PC-9 (cell line): ENCODE results near the gene SLC12A9. TPM values are rescaled to one million over a fixed set of nuclear protein-coding genes. Genes with fewer than 3 reads are reported as not detected.

Experiments
- BruUV-seq: library from RNA; stranded (reverse); fragments of 400-500 nt; replicated peaks from 2 replicates; lab custom pipeline; 2021; lab: Mats Ljungman, UMichigan
- CTCF ChIA-PET: fragments of 300-600 bp; sonication (Branson Sonifier 250); formaldehyde crosslinking; loops from one replicate; lab custom pipeline; 2022; ENCODE audit warnings: antibody characterized with exemption; lab: Charles Lee
- POLR2A ChIA-PET: fragments of 300-600 bp; sonication (Branson Sonifier 250); formaldehyde crosslinking; loops from one replicate; lab custom pipeline; 2022; ENCODE audit warnings: antibody characterized with exemption; ENCODE audit not compliant: unreplicated experiment; lab: Charles Lee
- DNase-seq, 2 experiments: peaks; one replicate each; pipeline versions ENCODE4 v3.0.0 to v3.0.0-alpha.2; 2015 to 2022; ENCODE audit warnings: mixed read lengths in 1 of 2
- H2AFZ ChIP-seq: fragments of 200-600 bp; sonication (generic); 2 replicates; pipeline ENCODE4 v1.8.1; 2017; ENCODE audit warnings: antibody characterized with exemption
- H3F3A ChIP-seq: fragments of 200-600 bp; sonication (generic); 2 replicates; pipeline ENCODE4 v1.8.1; 2017; ENCODE audit warnings: antibody characterized with exemption, mild to moderate bottlenecking, low read depth; ENCODE audit not compliant: insufficient read depth
- H3K27ac ChIP-seq: fragments of 200-600 bp; sonication (generic); 2 replicates; pipeline ENCODE4 v1.6.1; 2016; ENCODE audit warnings: mixed run types
- H3K27me3 ChIP-seq: fragments of 200-600 bp; sonication (generic); 2 replicates; pipeline ENCODE4 v1.6.1; 2016; ENCODE audit warnings: low read depth, mixed run types; ENCODE audit not compliant: insufficient read depth
- H3K36me3 ChIP-seq: fragments of 200-600 bp; sonication (generic); 2 replicates; pipeline ENCODE4 v1.6.1; 2016; ENCODE audit warnings: low read depth, mixed run types
- H3K4me1 ChIP-seq: fragments of 200-600 bp; sonication (generic); replicated peaks from 2 replicates; pipeline ENCODE4 v1.6.1; 2016; ENCODE audit warnings: mixed run types; ENCODE audit not compliant: insufficient read depth
- H3K4me2 ChIP-seq: fragments of 200-600 bp; sonication (generic); 2 replicates; pipeline ENCODE4 v1.6.1; 2017; ENCODE audit warnings: mixed run types
- H3K4me3 ChIP-seq: fragments of 200-600 bp; sonication (generic); 2 replicates; pipeline ENCODE4 v1.6.1; 2016; ENCODE audit warnings: mixed run types
- H3K79me2 ChIP-seq: fragments of 200-600 bp; sonication (generic); 2 replicates; pipeline ENCODE4 v1.6.1; 2017; ENCODE audit warnings: low read depth, mixed run types
- H3K9me2 ChIP-seq: fragments of 200-600 bp; sonication (generic); 2 replicates; pipeline ENCODE4 v1.8.1; 2017; ENCODE audit warnings: mild to moderate bottlenecking; ENCODE audit not compliant: insufficient read depth
- H3K9me3 ChIP-seq: fragments of 200-600 bp; sonication (generic); 2 replicates; pipeline ENCODE4 v1.8.1; 2016; ENCODE audit warnings: low read depth; ENCODE audit not compliant: insufficient read depth
- H4K20me1 ChIP-seq: fragments of 200-600 bp; sonication (generic); 2 replicates; pipeline ENCODE4 v1.8.1; 2017; ENCODE audit not compliant: insufficient read depth
- CTCF ChIP-seq: fragments of 200-600 bp; sonication (generic); conservative IDR thresholded peaks from 2 replicates; pipeline ENCODE4 v1.6.1; 2017; ENCODE audit warnings: mixed run types, antibody characterized with exemption, mild to moderate bottlenecking, moderate library complexity
- EZH2 ChIP-seq: fragments of 200-600 bp; sonication (generic); IDR thresholded peaks from 2 replicates; pipeline ENCODE4 v1.8.0; 2017; ENCODE audit warnings: antibody characterized with exemption, low read depth
- intact Hi-C: fragments of 100-400 bp; cut with micrococcal nuclease; formaldehyde crosslinking; loops from one replicate; pipeline ENCODE4 v1.10.0; 2022; ENCODE audit not compliant: unreplicated experiment
- total RNA-seq: library from RNA; stranded (reverse); gene quantifications from 2 replicates; pipeline ENCODE4 v1.2.3, GENCODE V29; 2021

The SLC12A9 gene
- total RNA-seq, 1 experiment from 2014 or later: 36.7 TPM

- H3K9me3 ChIP-seq: no peaks in the 10 kb centered on the region
- peaks cover 27% of the 10 kb centered on the region; the same call in 1 of the 2 replicates for H3F3A ChIP-seq
- ChIA-PET CTCF (no interaction called here), POLR2A (no interaction called here)
- peaks cover 69% of the 10 kb centered on the region for H3K79me2 ChIP-seq
- no peak overlapping the region for H3K27ac ChIP-seq
- peaks cover 16% of the 10 kb centered on the region for H3K4me1 ChIP-seq
- no peaks in the 10 kb centered on the region for H3K9me2 ChIP-seq
- no peak overlapping the region for H3K4me2 ChIP-seq
- no peak for DNase-seq
- no TSS peak for BruUV-seq
- H3K4me3 ChIP-seq: no peak overlapping the region
- intact Hi-C loops: no loop called here
- no peak overlapping the region for H2AFZ ChIP-seq
- TF ChIP-seq EZH2: no peak
- H4K20me1 ChIP-seq: peaks cover 50% of the 10 kb centered on the region
- peaks cover 49% of the 10 kb centered on the region for H3K36me3 ChIP-seq
- H3K27me3 ChIP-seq: no peaks in the 10 kb centered on the region
These were observed 27.3 kb downstream of the SLC12A9 start for GRCh38 chr7:100879685-100880261.

DNA sequence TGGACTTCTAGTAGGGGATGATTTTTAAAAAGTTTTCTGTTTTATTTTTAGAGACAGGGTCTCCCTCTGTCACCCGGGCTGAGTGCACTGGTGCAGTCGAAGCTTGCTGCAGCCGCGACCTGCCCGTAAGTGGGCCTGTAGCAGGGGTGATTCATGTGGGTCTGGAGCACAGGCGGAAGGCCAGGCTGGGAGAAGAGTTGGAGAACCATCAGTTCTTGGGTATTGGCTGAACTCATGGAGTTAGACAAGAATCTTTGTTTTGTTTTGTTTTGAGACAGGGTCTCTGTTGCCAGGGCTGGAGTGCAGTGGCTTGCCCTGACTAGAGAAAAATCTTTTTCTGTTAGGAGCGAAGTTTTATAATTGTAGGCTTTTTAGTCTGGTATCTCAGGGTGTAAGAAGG lies 28.1 kb downstream of the SLC12A9 start:
- peaks cover 52% of the 10 kb centered on the region for H4K20me1 ChIP-seq
- CTCF ChIA-PET: no interaction called here

DNA sequence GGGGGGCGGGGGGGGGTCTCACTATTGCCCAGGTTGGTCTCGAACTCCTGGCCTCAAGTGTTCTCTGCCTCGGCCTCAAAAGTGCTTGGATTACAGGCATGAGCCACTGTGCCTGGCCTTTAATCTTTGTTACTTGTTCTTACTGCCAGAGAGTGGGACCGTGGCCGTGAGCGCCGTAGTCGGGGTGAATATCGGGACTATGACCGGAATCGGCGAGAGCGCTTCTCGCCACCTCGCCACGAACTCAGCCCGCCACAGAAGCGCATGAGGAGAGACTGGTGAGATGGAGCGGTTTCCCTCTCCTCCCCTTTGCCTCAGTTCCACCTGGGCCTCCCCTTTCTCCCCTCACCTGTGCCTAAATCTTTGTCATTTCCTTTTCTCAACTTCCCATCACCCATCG lies 28.6 kb downstream of the SLC12A9 start:
- H3K4me1 ChIP-seq: peaks cover 11% of the 10 kb centered on the region
- H3K36me3 ChIP-seq: peaks cover 52% of the 10 kb centered on the region
- H3K27me3 ChIP-seq: no peaks in the 10 kb centered on the region
- H2AFZ ChIP-seq: no peak overlapping the region
- TF ChIP-seq EZH2: no peak
- TF ChIP-seq CTCF: no peak
- no peak for DNase-seq
- H3K4me3 ChIP-seq: no peak overlapping the region
- no peak overlapping the region for H3K27ac ChIP-seq
- POLR2A ChIA-PET: no interaction called here
- no peak overlapping the region for H3K4me2 ChIP-seq
- H3F3A ChIP-seq: peaks cover 31% of the 10 kb centered on the region; the same call in 1 of the 2 replicates
- peaks cover 49% of the 10 kb centered on the region for H4K20me1 ChIP-seq
- CTCF ChIA-PET: no interaction called here
- intact Hi-C loops: no loop called here
- H3K9me2 ChIP-seq: no peaks in the 10 kb centered on the region
- no TSS peak for BruUV-seq
- no peaks in the 10 kb centered on the region for H3K9me3 ChIP-seq
- H3K79me2 ChIP-seq: peaks cover 58% of the 10 kb centered on the region

More for the DNA sequence above, 28.1 kb downstream of the SLC12A9 start:
- no peak overlapping the region for H3K4me2 ChIP-seq
- intact Hi-C loops: no loop called here
- no peaks in the 10 kb centered on the region for H3K9me3 ChIP-seq
- H3K27ac ChIP-seq: no peak overlapping the region
- H2AFZ ChIP-seq: no peak overlapping the region
- H3K4me3 ChIP-seq: no peak overlapping the region
- H3K36me3 ChIP-seq: peaks cover 49% of the 10 kb centered on the region
- H3K79me2 ChIP-seq: peaks cover 63% of the 10 kb centered on the region
- H3F3A ChIP-seq: peaks cover 31% of the 10 kb centered on the region; the same call in 1 of the 2 replicates
- POLR2A ChIA-PET: no interaction called here
- TF ChIP-seq CTCF (no peak), EZH2 (no peak)
- peaks cover 16% of the 10 kb centered on the region for H3K4me1 ChIP-seq
- no peaks in the 10 kb centered on the region for H3K9me2 ChIP-seq
- H3K27me3 ChIP-seq: no peaks in the 10 kb centered on the region
- DNase-seq: no peak
- BruUV-seq: no TSS peak
